ENCODE data around the gene LMO7.
"Not testable (repeated sequence)": the region's sequence is repeated elsewhere in the genome, so short reads cannot be mapped to it uniquely, and the experiment has no call there.

DNA sequence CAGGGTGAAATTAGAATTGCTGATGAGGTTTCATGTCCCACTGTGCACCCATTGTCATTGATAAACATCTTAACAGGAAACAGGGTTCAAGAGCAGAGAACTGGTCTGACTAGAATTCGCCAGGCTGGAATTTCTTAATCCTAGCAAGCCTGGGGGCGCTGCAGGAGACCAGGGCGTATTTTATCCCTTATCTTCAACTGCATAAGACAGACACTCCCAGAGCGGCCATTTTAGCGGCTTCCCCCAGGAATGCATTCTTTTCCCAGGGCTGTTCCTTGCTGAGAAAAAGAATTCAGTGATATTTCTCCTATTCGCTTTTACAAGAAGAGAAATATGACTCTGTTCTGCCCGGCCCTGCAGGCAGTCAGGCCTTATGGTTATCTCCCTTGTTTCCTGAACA lies 63.6 kb downstream of the LMO7 start:
- TF ChIP-seq, protein P1, sequence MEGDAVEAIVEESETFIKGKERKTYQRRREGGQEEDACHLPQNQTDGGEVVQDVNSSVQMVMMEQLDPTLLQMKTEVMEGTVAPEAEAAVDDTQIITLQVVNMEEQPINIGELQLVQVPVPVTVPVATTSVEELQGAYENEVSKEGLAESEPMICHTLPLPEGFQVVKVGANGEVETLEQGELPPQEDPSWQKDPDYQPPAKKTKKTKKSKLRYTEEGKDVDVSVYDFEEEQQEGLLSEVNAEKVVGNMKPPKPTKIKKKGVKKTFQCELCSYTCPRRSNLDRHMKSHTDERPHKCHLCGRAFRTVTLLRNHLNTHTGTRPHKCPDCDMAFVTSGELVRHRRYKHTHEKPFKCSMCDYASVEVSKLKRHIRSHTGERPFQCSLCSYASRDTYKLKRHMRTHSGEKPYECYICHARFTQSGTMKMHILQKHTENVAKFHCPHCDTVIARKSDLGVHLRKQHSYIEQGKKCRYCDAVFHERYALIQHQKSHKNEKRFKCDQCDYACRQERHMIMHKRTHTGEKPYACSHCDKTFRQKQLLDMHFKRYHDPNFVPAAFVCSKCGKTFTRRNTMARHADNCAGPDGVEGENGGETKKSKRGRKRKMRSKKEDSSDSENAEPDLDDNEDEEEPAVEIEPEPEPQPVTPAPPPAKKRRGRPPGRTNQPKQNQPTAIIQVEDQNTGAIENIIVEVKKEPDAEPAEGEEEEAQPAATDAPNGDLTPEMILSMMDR (IDR thresholded peaks at IDR 0.05 in 8 of 11, conservative IDR thresholded peaks at IDR 0.05 in 3 of 11): not testable (repeated sequence)
- not testable (repeated sequence) for TF ChIP-seq POLR2A (IDR thresholded peaks at IDR 0.05)

Measured in spleen (tissue), 7 donors.